ENCODE results near the gene PRUNE2. TPM values are rescaled to one million over a fixed set of nuclear protein-coding genes. Genes with fewer than 3 reads are reported as not detected.

PRUNE2 gene
- total and polyA plus RNA-seq, 12 donors: 0.87 to 5.7 (median 1.6) TPM

- ATAC-seq (no peak), DNase-seq (no peak)
- WGBS, 2 donors: 83 to 86% methylated on average over 3 of the region's 3 CpGs
- Histone ChIP-seq H3K36me3 (no peaks in the 10 kb centered on the region), H3K27ac (no peak overlapping the region), H3K4me1 (no peaks in the 10 kb centered on the region), H3K9me3 (peaks cover 0 to 3% (median 0%) of the 10 kb centered on the region in 11 donors), H3K4me3 (no peak overlapping the region), H3K27me3 (peaks cover 0 to 37% (median 20%) of the 10 kb centered on the region in 7 donors)
- TF ChIP-seq CTCF (IDR thresholded peaks at IDR 0.05): no peak
- intact Hi-C loops (cut with DNase I): loop anchor here in 1 of 10 donors (10.0 kb wide), 1 partner anchor 51 kb away; no protein-coding TSS in a partner anchor
Measured at GRCh38 chr9:76896035-76896434, 9.9 kb downstream of the PRUNE2 start.

- Histone ChIP-seq H3K4me1 (no peaks in the 10 kb centered on the region), H3K9me3 (peaks cover 0 to 3% (median 0%) of the 10 kb centered on the region in 11 donors), H3K27me3 (peaks cover 0 to 28% (median 15%) of the 10 kb centered on the region in 7 donors), H3K4me3 (no peak overlapping the region), H3K27ac (no peak overlapping the region), H3K36me3 (no peaks in the 10 kb centered on the region)
- ATAC-seq (no peak), DNase-seq (no peak)
- intact Hi-C loops (cut with DNase I): loop anchor here in 1 of 10 donors (10.0 kb wide), 1 partner anchor 50 kb away; no protein-coding TSS in a partner anchor
- 76 to 83% methylated on average over 6 of the region's 6 CpGs for WGBS, 2 donors
- no peak for TF ChIP-seq CTCF (IDR thresholded peaks at IDR 0.05)
Measured at GRCh38 chr9:76895186-76895585, 10.7 kb downstream of the PRUNE2 start.

- no peak for ATAC-seq
- no peak overlapping the region for H3K4me3 ChIP-seq
Measured at GRCh38 chr9:76894198-76894597, 11.7 kb downstream of the PRUNE2 start.

GRCh38 chr9:76893395-76893932 is 12.4 kb downstream of the PRUNE2 start:
- Histone ChIP-seq H3K4me1 (no peaks in the 10 kb centered on the region), H3K4me3 (no peak overlapping the region)

More at GRCh38 chr9:76894198-76894597, 11.7 kb downstream of the PRUNE2 start:
- H3K27ac ChIP-seq: no peak overlapping the region
- no peak for DNase-seq
- H3K4me1 ChIP-seq: no peaks in the 10 kb centered on the region
- H3K27me3 ChIP-seq: peaks cover 0 to 21% (median 8%) of the 10 kb centered on the region in 7 donors
- WGBS, 2 donors: 56 to 63% methylated on average over 5 of the region's 5 CpGs
- intact Hi-C loops (cut with DNase I): loop anchor here in 1 of 10 donors (10.0 kb wide), 1 partner anchor 49 kb away; no protein-coding TSS in a partner anchor
- no peaks in the 10 kb centered on the region for H3K36me3 ChIP-seq
- TF ChIP-seq CTCF (IDR thresholded peaks at IDR 0.05): no peak
- H3K9me3 ChIP-seq: peaks cover 0 to 3% (median 0%) of the 10 kb centered on the region in 11 donors

More at GRCh38 chr9:76893395-76893932, 12.4 kb downstream of the PRUNE2 start:
- ATAC-seq: peak in 1 of 8 donors; percentile 41
- no peak for DNase-seq
- WGBS, 2 donors: 69 to 71% methylated on average over 4 of the region's 4 CpGs
- intact Hi-C loops (cut with DNase I): loop anchor here in 1 of 10 donors (10.0 kb wide), 1 partner anchor 49 kb away; no protein-coding TSS in a partner anchor
- H3K27me3 ChIP-seq: peaks cover 0 to 13% (median 8%) of the 10 kb centered on the region in 7 donors
- TF ChIP-seq CTCF (IDR thresholded peaks at IDR 0.05): no peak
- H3K9me3 ChIP-seq: peaks cover 0 to 3% (median 0%) of the 10 kb centered on the region in 11 donors
- no peak overlapping the region for H3K27ac ChIP-seq
- no peaks in the 10 kb centered on the region for H3K36me3 ChIP-seq

Measured in heart right ventricle (tissue), 16 donors.